OCI-LY1 (cell line): ENCODE measurements around the gene RUVBL2.

Source experiments
- CTCF ChIP-seq: fragments of 200-600 bp; sonication (generic), shearing (Covaris generic); IDR thresholded peaks from 2 replicates; pipeline ENCODE4 v1.5.1; 2017; ENCODE audit warnings: mild to moderate bottlenecking, antibody characterized with exemption, low read length, moderate library complexity, mixed read lengths
- EZH2 ChIP-seq: fragments of 200-600 bp; sonication (generic), shearing (Covaris generic); IDR thresholded peaks from 2 replicates; pipeline ENCODE4 v1.8.0; 2017; ENCODE audit warnings: borderline replicate concordance, mixed run types, mild to moderate bottlenecking, antibody characterized with exemption, low read length, moderate library complexity, mixed read lengths

- TF ChIP-seq CTCF = no peak
- no peak for TF ChIP-seq EZH2
Measured at GRCh38 chr19:48989701-48990291, 3.9 kb upstream of the RUVBL2 start.
